Liver (tissue), 9 donors: ENCODE measurements around the gene FAM131B. TPM values are rescaled to one million over a fixed set of nuclear protein-coding genes. Genes with fewer than 3 reads are reported as not detected.

ENCODE experiments used
- DNase-seq: peaks from one replicate; pipeline ENCODE4 v3.0.0-alpha.2; 2017; ENCODE audit warnings: low spot score
- H3K27ac ChIP-seq, 2 donors: one replicate each; pipeline ENCODE4 v1.7.0; 2013; ENCODE audit warnings: inconsistent platforms in 2 of 2, low read length in 2 of 2, control low read depth in 1 of 2, low read depth in 1 of 2, mild to moderate bottlenecking in 1 of 2
- H3K27me3 ChIP-seq, 4 donors: one replicate each; pipeline versions ENCODE4 v1.6.1 to v1.7.0; 2013; ENCODE audit warnings: low read length in 3 of 4, inconsistent platforms in 1 of 4, mild to moderate bottlenecking in 1 of 4, moderate library complexity in 1 of 4; ENCODE audit not compliant: control insufficient read depth in 4 of 4, insufficient read depth in 4 of 4
- H3K36me3 ChIP-seq, 4 donors: one replicate each; pipeline versions ENCODE4 v1.6.1 to v1.7.0; 2013; ENCODE audit warnings: low read length in 3 of 4, mild to moderate bottlenecking in 3 of 4, low read depth in 1 of 4, moderate library complexity in 1 of 4; ENCODE audit not compliant: control insufficient read depth in 4 of 4, insufficient read depth in 3 of 4
- H3K4me1 ChIP-seq, 4 donors: one replicate each; pipeline versions ENCODE4 v1.6.1 to v1.7.0; 2013; ENCODE audit warnings: low read length in 3 of 4, mild to moderate bottlenecking in 3 of 4, moderate library complexity in 1 of 4; ENCODE audit not compliant: control insufficient read depth in 4 of 4, insufficient read depth in 4 of 4
- H3K4me3 ChIP-seq, 3 donors: one replicate each; pipeline versions ENCODE4 v1.6.1 to v1.7.0; 2013; ENCODE audit warnings: low read length in 3 of 3, control low read depth in 1 of 3, low read depth in 1 of 3, mild to moderate bottlenecking in 1 of 3
- H3K9ac ChIP-seq, 2 donors: one replicate each; pipeline ENCODE4 v1.7.0; 2013; ENCODE audit warnings: low read length in 2 of 2, mild to moderate bottlenecking in 2 of 2, moderate library complexity in 2 of 2, control low read depth in 1 of 2, low read depth in 1 of 2
- H3K9me3 ChIP-seq, 4 donors: one replicate each; pipeline versions ENCODE4 v1.6.1 to v1.7.0; 2013; ENCODE audit warnings: low read length in 3 of 4; ENCODE audit not compliant: control insufficient read depth in 4 of 4
- EGR1 ChIP-seq, 2 donors: IDR thresholded peaks; 2 replicates each; pipeline ENCODE4 v1.6.1; 2016 to 2018; ENCODE audit warnings: antibody characterized with exemption in 2 of 2, low read depth in 2 of 2
- FOXA1 ChIP-seq: IDR thresholded peaks from 2 replicates; pipeline ENCODE4 v1.6.1; 2016; ENCODE audit warnings: antibody characterized with exemption
- FOXA2 ChIP-seq: IDR thresholded peaks from 2 replicates; pipeline ENCODE4 v1.6.1; 2016; ENCODE audit warnings: antibody characterized with exemption
- GABPA ChIP-seq, 2 donors: IDR thresholded peaks in 1 of 2; conservative IDR thresholded peaks in 1 of 2; 2 replicates each; pipeline ENCODE4 v1.6.1; 2016; ENCODE audit warnings: antibody characterized with exemption in 2 of 2, mild to moderate bottlenecking in 1 of 2, moderate library complexity in 1 of 2
- HNF4A ChIP-seq, 2 donors: conservative IDR thresholded peaks; 2 replicates each; pipeline ENCODE4 v1.6.1; 2016; ENCODE audit warnings: antibody characterized with exemption in 2 of 2, mild to moderate bottlenecking in 2 of 2
- JUND ChIP-seq, 2 donors: IDR thresholded peaks; 2 replicates each; pipeline ENCODE4 v1.6.1; 2016; ENCODE audit warnings: antibody characterized with exemption in 2 of 2
- NR2F2 ChIP-seq: IDR thresholded peaks from 2 replicates; pipeline ENCODE4 v1.6.1; 2016; ENCODE audit warnings: antibody characterized with exemption
- RAD21 ChIP-seq, 2 donors: IDR thresholded peaks; 2 replicates each; pipeline ENCODE4 v1.6.1; 2016; ENCODE audit warnings: antibody characterized with exemption in 2 of 2, mild to moderate bottlenecking in 2 of 2
- RXRA ChIP-seq, 2 donors: IDR thresholded peaks; 2 replicates each; pipeline ENCODE4 v1.6.1; 2017 to 2018; ENCODE audit warnings: antibody characterized with exemption in 2 of 2, mild to moderate bottlenecking in 1 of 2
- SP1 ChIP-seq: IDR thresholded peaks from 2 replicates; pipeline ENCODE4 v1.6.1; 2018; ENCODE audit warnings: antibody characterized with exemption, mild to moderate bottlenecking
- TAF1 ChIP-seq: conservative IDR thresholded peaks from 2 replicates; pipeline ENCODE4 v1.6.1; 2016; ENCODE audit warnings: antibody characterized with exemption, mild to moderate bottlenecking
- YY1 ChIP-seq: IDR thresholded peaks from 2 replicates; pipeline ENCODE4 v1.6.1; 2016; ENCODE audit warnings: antibody characterized with exemption, mild to moderate bottlenecking
- WGBS: extraction: QIAGEN DNeasy Blood & Tissue Kit; methylation state at CpG from one replicate; pipeline ENCODE4 v1.1.7; 2013; 5-methylcytosine and 5-hydroxymethylcytosine counted together
- polyA plus RNA-seq, 2 donors: library from polyadenylated mRNA; stranded (reverse) in 1 of 2; unstranded in 1 of 2; fragments of 200-250 nt in 1 of 2; fragments of >200 nt in 1 of 2; fragmentation: Nextera tagmentation in 1 of 2; extraction: Ambion mirVana in 1 of 2; gene quantifications; one replicate each; pipeline versions ENCODE4 v1.2.1 to v1.2.3, GENCODE V29; 2013 to 2015
- total RNA-seq, 2 donors: library from RNA; depleted of rRNA; stranded (reverse); fragments of >200 nt; gene quantifications; one replicate each; pipeline ENCODE4 v1.2.3, GENCODE V29; 2014
- TF ChIP-seq, protein P1 (sequence below): IDR thresholded peaks from 2 replicates; pipeline ENCODE4 v1.6.1; 2016; ENCODE audit warnings: antibody characterized with exemption
- TF ChIP-seq, protein P2 (sequence below): fragments of 150-350 bp; IDR thresholded peaks from 2 replicates; pipeline ENCODE4 v1.5.1; 2017; ENCODE audit warnings: improper control_type of control experiment, low read depth, low read length; ENCODE audit not compliant: missing input control
- TF ChIP-seq, protein P3 (sequence below): IDR thresholded peaks from 2 replicates; pipeline ENCODE4 v1.6.1; 2016; ENCODE audit warnings: antibody characterized with exemption
- TF ChIP-seq, protein P4 (sequence below): IDR thresholded peaks from 2 replicates; pipeline ENCODE4 v1.6.1; 2016; ENCODE audit warnings: antibody characterized with exemption, mild to moderate bottlenecking
- TF ChIP-seq, protein P5 (sequence below): IDR thresholded peaks from 2 replicates; pipeline ENCODE4 v1.6.1; 2016; ENCODE audit warnings: antibody characterized with exemption
- donor health status: healthy.
- donor health status: healthy.
- donor health status: healthy.
- donor health status: healthy.
- donor health status: healthy.

Gene FAM131B
- total and polyA plus RNA-seq, 4 donors: 0.06 to 0.14 (median 0.08) TPM; not detected in 1

DNA sequence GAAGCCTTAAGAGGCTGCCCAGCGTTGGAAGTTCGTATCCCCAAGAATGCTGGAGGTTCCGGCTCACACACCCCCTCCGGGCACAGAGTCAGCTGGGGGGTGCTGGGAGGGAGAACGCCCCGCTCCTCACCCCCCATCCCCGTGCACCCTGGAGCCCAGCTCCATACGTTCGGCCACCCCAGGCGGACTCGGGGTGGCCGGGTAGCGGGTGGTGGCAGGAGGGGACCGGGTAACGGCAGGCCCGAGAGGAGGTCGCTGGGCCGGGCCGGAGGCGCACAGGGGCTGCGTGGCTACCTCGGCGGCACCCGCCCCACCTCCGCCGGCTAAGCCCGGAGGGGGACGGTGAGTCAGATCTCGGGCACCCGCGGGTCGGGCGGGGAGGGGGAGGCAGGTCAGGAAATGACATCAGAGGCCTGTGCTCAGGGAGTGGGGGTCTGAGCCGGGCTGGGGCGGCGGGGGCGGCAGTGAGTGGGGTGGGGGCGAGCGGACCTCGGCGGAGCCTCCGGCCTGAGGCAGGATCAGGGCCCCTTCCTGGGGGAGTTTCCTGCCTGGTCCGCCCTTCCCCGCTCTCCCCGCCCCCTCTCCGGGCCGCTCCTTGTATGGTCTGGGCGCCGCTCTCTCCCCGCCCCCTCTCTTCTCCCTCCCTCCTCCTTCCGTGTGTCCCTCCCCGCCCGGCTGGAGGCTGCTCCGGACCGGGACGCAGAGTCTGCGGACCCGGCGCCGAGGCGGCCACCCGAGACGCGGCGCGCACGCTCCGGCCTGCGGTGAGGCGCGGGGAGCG lies 18.3 kb upstream of the FAM131B start, which contains the start of gene ZYX:
ZYX (plus strand) TSS at position 700 of the 781 bp plus-strand sequence. CDS start 227 bp downstream, outside the sequence.
- H3K27me3 ChIP-seq: no peaks in the 10 kb centered on the region
- no peaks in the 10 kb centered on the region for H3K36me3 ChIP-seq
- TF ChIP-seq EGR1 (IDR thresholded peaks at IDR 0.05; ENCODE audit: low read depth in 2 of 2) (peak; percentile 38 to 85), JUND (IDR thresholded peaks at IDR 0.05) (peak in 1 of 2 donors; percentile 21), HNF4A (conservative IDR thresholded peaks at IDR 0.05) (peak in 1 of 2 donors; percentile 5), YY1 (peak; percentile 15), RXRA (IDR thresholded peaks at IDR 0.05) (peak in 1 of 2 donors; percentile 15), RAD21 (IDR thresholded peaks at IDR 0.05) (peak in 1 of 2 donors; percentile 24), TAF1 (peak; percentile 40), FOXA2 (no peak), NR2F2 (no peak), GABPA (IDR thresholded peaks at IDR 0.05 in 1 of 2, conservative IDR thresholded peaks at IDR 0.05 in 1 of 2) (no peak)
- TF ChIP-seq, protein P1, sequence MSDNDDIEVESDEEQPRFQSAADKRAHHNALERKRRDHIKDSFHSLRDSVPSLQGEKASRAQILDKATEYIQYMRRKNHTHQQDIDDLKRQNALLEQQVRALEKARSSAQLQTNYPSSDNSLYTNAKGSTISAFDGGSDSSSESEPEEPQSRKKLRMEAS: no peak
- TF ChIP-seq, protein P2, sequence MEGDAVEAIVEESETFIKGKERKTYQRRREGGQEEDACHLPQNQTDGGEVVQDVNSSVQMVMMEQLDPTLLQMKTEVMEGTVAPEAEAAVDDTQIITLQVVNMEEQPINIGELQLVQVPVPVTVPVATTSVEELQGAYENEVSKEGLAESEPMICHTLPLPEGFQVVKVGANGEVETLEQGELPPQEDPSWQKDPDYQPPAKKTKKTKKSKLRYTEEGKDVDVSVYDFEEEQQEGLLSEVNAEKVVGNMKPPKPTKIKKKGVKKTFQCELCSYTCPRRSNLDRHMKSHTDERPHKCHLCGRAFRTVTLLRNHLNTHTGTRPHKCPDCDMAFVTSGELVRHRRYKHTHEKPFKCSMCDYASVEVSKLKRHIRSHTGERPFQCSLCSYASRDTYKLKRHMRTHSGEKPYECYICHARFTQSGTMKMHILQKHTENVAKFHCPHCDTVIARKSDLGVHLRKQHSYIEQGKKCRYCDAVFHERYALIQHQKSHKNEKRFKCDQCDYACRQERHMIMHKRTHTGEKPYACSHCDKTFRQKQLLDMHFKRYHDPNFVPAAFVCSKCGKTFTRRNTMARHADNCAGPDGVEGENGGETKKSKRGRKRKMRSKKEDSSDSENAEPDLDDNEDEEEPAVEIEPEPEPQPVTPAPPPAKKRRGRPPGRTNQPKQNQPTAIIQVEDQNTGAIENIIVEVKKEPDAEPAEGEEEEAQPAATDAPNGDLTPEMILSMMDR: no peak
- TF ChIP-seq, protein P3, sequence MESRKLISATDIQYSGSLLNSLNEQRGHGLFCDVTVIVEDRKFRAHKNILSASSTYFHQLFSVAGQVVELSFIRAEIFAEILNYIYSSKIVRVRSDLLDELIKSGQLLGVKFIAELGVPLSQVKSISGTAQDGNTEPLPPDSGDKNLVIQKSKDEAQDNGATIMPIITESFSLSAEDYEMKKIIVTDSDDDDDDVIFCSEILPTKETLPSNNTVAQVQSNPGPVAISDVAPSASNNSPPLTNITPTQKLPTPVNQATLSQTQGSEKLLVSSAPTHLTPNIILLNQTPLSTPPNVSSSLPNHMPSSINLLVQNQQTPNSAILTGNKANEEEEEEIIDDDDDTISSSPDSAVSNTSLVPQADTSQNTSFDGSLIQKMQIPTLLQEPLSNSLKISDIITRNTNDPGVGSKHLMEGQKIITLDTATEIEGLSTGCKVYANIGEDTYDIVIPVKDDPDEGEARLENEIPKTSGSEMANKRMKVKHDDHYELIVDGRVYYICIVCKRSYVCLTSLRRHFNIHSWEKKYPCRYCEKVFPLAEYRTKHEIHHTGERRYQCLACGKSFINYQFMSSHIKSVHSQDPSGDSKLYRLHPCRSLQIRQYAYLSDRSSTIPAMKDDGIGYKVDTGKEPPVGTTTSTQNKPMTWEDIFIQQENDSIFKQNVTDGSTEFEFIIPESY: no peak
- H3K9ac ChIP-seq: peak within 1 kb of the TSS; percentile 76 to 92
- no peaks in the 10 kb centered on the region for H3K9me3 ChIP-seq
- H3K4me3 ChIP-seq: peak within 1 kb of the TSS; percentile 84 to 92 (median 87)
- peak; percentile 84 for DNase-seq
- H3K27ac ChIP-seq: peak within 1 kb of the TSS; percentile 96 to 98
- under 1% methylated on average over 72 of the region's 72 CpGs for WGBS
- peaks cover 18 to 52% (median 40%) of the 10 kb centered on the region in 4 donors for H3K4me1 ChIP-seq

DNA sequence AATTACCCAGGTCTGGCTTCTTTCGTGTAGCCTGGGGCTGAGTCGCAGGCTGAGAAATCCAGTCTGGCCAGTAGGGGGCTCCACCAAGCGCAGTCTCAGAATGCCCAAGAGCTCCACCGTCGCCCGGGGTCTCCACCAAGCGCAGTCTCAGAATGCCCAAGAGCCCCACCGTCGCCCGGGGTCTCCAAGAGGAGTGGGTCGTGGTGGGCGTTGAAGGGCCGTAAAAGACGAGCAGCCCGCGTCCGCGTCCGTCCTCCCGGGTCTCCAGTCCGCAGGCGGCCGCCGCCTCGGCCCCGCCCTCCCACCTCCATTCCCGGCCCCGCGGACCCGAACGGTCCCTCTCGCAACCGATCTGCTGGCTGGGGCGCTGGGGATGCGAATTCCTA lies 17.7 kb upstream of the FAM131B start:
- Histone ChIP-seq H3K4me3 (peak overlapping the region; percentile 74 to 92 (median 75)), H3K4me1 (peaks cover 18 to 47% (median 35%) of the 10 kb centered on the region in 4 donors), H3K27me3 (no peaks in the 10 kb centered on the region), H3K27ac (peak overlapping the region; percentile 96 to 98), H3K9ac (peak overlapping the region; percentile 64 to 74), H3K9me3 (no peaks in the 10 kb centered on the region), H3K36me3 (no peaks in the 10 kb centered on the region)
- WGBS: under 1% methylated on average over 35 of the region's 35 CpGs
- peak; percentile 83 for DNase-seq
- no peak for TF ChIP-seq FOXA1
- TF ChIP-seq, protein P4, sequence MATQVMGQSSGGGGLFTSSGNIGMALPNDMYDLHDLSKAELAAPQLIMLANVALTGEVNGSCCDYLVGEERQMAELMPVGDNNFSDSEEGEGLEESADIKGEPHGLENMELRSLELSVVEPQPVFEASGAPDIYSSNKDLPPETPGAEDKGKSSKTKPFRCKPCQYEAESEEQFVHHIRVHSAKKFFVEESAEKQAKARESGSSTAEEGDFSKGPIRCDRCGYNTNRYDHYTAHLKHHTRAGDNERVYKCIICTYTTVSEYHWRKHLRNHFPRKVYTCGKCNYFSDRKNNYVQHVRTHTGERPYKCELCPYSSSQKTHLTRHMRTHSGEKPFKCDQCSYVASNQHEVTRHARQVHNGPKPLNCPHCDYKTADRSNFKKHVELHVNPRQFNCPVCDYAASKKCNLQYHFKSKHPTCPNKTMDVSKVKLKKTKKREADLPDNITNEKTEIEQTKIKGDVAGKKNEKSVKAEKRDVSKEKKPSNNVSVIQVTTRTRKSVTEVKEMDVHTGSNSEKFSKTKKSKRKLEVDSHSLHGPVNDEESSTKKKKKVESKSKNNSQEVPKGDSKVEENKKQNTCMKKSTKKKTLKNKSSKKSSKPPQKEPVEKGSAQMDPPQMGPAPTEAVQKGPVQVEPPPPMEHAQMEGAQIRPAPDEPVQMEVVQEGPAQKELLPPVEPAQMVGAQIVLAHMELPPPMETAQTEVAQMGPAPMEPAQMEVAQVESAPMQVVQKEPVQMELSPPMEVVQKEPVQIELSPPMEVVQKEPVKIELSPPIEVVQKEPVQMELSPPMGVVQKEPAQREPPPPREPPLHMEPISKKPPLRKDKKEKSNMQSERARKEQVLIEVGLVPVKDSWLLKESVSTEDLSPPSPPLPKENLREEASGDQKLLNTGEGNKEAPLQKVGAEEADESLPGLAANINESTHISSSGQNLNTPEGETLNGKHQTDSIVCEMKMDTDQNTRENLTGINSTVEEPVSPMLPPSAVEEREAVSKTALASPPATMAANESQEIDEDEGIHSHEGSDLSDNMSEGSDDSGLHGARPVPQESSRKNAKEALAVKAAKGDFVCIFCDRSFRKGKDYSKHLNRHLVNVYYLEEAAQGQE: peak; percentile 12
- no peak for TF ChIP-seq EGR1 (IDR thresholded peaks at IDR 0.05; ENCODE audit: low read depth in 2 of 2)
- TF ChIP-seq, protein P1: no peak
- TF ChIP-seq RAD21 (IDR thresholded peaks at IDR 0.05): peak; percentile 73 to 77
- TF ChIP-seq SP1: no peak
- TF ChIP-seq, protein P2: peak; percentile 87
- no peak for TF ChIP-seq NR2F2
- TF ChIP-seq FOXA2: no peak
- TF ChIP-seq, protein P5, sequence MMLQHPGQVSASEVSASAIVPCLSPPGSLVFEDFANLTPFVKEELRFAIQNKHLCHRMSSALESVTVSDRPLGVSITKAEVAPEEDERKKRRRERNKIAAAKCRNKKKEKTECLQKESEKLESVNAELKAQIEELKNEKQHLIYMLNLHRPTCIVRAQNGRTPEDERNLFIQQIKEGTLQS: no peak
- peak; percentile 73 for TF ChIP-seq YY1
- TF ChIP-seq TAF1: no peak
- TF ChIP-seq RXRA (IDR thresholded peaks at IDR 0.05): peak in 1 of 2 donors; percentile 5
